H54 (cell line): ENCODE results near the gene ARPC5L.
A peak's percentile ranks its signal among the peaks of the same experiment; 100 is the strongest.
"Not testable (repeated sequence)": the region's sequence is repeated elsewhere in the genome, so short reads cannot be mapped to it uniquely, and the experiment has no call there.

Experiments used
- DNase-seq: peaks from one replicate; pipeline ENCODE4 v3.0.0; 2011; ENCODE audit warnings: low spot score, mixed read lengths; ENCODE audit not compliant: insufficient read length
- FAIRE-seq: peaks from 3 replicates; lab custom pipeline; 2011; peaks lifted over from hg19 to GRCh38; lab: Jason Lieb, UNC
- POLR2A ChIP-seq: IDR thresholded peaks from 2 replicates; pipeline ENCODE4 v1.6.1; 2011; ENCODE audit warnings: low read depth, mild to moderate bottlenecking, low read length

Gene ARPC5L

DNA sequence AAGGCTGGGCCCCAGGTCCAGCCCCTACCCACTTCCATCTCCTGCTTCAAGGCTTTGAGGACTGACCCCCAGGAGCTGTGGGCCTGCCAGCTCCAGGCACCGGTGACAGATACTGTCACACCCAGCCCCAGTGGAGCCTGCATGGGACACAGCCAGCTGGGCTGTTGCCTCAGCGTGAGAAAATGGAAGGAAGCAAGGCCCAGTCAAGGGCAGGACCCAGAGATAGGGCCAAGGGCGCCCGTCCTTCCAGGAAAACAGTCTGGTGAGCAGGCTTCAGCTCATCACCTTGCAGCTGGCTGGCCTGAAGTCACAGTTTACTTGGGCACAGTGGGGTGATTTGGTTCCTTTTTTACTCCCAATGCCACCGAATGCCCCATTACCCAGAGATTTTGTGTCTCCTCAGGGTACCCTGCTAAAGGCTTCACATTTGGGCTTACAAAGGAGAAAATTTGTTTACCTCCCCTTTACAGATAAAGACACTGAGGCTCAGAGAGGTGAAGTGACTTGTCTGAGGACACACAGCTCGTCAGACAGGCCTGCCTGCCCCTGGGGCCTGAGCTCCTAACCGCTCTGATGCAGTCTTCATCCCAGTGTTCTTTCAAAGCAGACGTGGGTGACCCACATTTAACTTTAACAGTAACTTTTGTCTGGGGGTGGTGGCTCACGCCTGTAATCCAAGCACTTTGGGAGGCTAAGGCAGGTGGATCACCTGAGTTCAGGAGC lies 30.1 kb upstream of the ARPC5L start:
- no peak for TF ChIP-seq POLR2A
- DNase-seq (no peak), FAIRE-seq (no peak)

DNA sequence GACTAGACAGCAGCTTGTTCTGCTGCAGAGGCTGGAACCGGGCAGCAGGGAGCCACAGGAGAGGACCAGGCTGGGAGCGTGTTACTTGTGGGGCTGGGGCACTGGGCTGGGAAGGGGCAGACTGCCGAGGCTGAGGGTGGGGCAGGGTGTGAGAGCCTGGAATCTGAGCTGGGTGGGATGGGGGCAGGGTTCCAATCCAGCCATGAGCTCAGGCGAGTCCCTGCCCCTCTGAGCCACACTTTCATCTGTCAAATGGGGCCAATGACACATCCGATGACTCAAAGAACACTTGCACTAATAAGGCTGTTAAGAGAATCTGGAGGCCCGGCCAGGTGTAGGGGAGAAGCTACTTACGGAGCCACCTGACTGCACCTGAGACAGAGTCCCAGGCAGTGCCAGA lies 27.3 kb upstream of the ARPC5L start:
- TF ChIP-seq POLR2A: no peak
- peak; percentile 87 for DNase-seq
- peak; percentile 33 for FAIRE-seq

DNA sequence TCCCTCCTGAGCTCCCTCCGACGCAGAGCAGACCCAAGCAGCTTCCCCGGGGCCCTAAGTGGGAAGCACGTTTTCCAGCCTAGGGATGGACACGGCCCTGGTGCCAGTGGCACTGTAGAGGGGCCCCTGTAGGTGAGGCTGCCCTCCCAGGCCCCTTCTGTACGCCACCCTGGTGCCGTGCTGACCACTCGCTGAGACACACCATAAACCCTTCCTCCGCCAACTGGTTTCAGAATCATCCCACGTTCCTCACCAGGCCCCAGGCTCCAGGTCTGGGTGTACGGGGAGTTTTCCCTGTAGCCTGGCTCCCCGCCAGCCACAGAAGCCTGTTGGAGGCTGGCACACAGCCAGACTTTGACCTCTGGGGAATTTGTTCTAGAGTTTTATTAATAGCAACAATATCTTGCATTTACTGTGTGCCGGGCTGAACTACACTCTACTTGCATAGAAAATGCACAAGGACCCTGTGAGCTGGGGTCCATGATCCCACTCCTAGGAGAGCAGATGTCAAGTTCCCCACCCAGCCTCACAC lies 26.8 kb upstream of the ARPC5L start:
- DNase-seq (peak; percentile 95), FAIRE-seq (no peak)
- TF ChIP-seq POLR2A: no peak

DNA sequence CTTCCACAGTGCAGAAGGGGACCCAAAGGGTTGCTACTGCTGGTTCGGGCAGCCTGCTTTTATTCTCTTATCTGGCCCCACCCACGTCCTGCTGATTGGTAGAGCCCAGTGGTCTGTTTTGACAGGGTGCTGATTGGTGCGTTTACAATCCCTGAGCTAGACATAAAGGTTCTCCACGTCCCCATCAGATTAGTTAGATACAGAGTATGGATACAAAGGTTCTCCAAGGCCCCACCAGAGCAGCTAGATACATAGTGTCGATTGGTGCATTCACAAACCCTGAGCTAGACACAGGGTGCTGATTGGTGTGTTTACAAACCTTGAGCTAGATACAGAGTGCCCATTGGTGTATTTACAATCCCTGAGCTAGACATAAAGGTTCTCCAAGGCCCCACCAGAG lies 23.8 kb upstream of the ARPC5L start:
- not testable (repeated sequence) for DNase-seq, FAIRE-seq

DNA sequence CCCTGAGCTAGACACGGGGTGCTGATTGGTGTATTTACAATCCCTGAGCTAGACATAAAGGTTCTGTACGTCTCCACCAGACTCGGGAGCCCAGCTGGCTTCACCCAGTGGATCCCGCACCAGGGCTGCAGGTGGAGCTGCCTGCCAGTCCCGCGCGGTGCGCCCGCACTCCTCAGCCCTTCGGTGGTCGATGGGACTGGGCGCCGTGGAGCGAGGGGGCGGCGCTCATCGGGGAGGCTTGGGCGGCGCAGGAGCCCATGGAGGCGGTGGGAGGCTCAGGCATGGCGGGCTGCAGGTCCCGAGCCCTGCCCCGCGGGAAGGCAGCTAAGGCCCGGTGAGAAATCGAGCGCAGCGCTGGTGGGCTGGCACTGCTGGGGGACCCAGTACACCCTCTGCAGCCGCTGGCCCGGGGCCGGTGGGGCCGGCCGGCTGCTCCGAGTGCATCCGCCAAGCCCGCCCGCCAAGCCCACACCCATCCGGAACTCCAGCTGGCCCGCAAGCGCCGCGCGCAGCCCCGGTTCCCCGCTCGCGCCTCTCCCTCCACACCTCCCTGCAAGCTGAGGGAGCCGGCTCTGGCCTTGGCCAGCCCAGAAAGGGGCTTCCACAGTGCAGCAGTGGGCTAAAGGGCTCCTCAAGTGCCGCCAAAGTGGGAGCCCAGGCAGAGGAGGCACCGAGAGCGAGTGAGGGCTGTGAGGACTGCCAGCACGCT lies 23.2 kb upstream of the ARPC5L start:
- not testable (repeated sequence) for DNase-seq, FAIRE-seq

DNA sequence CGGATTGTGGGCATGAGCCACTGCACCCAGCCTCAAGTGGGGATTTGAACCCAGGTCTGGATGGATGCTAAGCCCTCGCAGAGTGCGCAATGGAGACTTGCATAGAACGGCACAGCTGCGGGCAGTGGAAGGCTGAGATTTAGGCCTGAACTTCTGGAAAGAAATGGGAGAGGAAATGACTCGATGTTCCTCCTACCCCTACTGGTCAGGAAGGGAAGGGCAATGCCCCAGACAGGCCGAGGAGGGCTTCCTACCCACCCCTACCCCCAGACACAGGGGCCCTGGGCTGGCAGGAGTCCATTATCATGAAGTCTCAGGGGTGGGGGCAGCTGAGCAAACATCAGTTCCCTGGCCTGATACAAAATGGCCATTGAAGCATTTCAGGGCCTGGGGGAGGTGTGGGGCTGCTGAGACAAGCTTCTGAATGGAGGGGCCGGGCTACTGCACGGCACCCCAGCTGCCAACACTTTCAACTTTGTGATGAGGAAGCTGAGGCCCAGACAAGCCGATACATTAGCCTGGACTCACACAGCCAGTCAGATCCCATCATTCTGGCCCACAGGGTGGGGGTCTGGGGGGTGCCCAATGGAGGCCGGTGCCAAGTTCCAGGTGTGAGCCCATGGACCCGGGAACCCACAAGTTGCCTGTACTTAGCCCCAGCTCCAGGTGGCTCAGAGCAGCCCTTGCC lies 22.2 kb upstream of the ARPC5L start:
- peak; percentile 88 for DNase-seq
- TF ChIP-seq POLR2A: no peak
- FAIRE-seq: no peak

DNA sequence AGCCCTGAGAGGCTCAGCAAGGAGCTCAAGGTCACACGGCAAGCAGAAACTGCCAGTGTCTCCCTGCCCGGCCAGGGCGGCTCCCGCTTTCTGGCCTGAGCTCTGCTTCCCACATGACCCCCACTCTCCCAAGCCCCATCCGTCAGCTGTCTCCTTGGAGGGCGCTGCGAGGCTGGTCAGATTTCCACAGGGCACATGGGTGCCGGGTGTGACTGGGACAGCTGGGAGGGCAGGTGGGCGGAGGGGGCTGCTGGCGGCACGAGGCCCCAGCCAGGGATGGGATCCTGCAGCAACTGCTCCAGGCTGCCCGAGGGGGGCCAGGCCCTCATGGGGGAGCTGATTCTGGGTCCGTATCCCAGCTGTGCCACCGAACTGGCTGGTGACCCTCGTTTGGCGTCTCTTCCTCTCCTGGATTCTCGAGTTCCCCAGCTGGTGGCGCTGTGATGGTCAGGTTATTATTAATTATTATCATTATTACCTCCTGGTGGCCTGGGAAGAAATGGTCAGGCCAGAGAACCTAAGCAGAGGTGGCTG lies 21.6 kb upstream of the ARPC5L start:
- DNase-seq (no peak), FAIRE-seq (no peak)
- no peak for TF ChIP-seq POLR2A

DNA sequence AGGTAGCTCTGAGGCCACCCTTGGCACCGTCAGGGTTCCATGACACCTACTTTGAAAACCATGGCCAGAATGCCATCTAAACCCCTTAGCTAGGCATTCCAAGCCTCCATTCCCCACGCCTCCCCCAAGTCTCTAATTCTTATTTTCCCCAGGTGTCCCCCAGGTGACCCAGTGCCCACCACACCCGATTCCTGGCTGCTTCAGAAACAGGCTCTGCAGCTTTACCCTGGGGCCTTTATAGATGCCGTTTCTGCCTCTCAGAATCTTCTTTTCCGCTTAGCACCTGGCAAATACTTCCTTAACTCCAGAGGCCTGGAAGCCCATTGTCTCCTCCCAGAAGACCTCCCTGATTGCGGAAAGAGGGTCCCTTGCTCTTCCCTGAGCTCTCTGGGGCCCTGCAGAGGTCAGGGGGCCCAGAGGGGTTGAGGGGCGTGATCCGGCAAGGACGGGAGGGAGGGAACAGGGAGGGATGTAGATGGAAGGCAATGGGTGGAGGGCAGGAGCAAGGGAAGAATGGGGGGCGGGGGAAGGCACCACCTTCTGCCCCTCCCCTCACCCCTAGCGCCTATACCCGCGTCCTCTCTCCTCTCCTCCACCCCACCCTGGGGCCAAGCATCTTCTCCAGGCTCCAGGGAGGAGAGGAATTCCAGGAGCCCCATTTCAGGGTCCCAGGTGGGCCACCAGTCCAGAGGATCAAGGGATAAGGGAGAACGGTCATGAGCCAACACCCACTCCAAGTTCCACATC lies 20.7 kb upstream of the ARPC5L start:
- FAIRE-seq (no peak), DNase-seq (no peak)
- TF ChIP-seq POLR2A: no peak

DNA sequence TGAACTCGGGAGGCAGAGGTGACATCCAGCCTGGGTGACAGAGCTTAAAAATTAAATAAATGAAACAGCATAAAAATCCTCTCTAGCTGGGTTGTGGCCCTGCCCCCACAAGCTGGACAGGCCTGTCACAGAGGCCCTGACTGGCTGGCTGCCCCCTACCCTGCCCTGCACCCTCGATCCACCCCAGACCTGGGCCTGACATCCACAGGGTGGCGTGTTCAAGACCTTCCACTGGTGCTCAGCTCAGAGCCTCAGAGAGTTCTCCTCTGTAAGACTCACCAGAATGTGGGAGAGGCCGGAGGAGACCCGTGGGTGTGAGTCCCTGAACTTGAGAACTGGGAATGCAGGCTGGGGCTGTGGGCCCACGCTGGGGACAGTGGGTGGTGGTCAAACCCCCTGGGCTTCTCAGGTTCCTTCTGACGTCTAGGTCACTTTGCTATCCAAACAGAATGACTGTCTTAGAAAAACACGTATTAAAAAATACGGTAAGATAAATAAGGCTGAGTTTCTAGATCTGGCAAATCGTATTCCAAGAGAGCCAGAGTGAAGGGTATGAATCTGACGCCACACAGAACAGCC lies 18.4 kb upstream of the ARPC5L start:
- no peak for TF ChIP-seq POLR2A
- no peak for DNase-seq
- FAIRE-seq: no peak

DNA sequence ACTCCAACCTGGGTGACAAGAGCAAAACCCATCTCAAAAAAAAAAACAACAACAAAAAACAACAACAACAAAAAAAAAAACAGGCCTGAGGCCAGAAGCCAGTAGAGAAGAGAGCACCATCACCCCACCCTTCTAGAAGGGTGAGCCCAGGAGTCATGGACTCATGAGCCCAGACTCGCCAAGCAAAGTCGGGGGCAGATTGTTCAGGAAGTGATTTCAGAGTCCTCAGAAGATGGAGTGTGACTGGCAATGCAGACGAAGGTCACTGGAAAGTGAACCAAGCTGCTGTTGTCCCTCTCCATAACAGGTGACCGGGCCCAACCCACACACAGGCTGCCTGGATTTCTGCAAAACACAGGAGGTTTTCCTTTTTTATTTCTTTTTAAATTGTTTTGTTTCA lies 17.6 kb upstream of the ARPC5L start:
- no peak for TF ChIP-seq POLR2A
- no peak for DNase-seq
- no peak for FAIRE-seq

DNA sequence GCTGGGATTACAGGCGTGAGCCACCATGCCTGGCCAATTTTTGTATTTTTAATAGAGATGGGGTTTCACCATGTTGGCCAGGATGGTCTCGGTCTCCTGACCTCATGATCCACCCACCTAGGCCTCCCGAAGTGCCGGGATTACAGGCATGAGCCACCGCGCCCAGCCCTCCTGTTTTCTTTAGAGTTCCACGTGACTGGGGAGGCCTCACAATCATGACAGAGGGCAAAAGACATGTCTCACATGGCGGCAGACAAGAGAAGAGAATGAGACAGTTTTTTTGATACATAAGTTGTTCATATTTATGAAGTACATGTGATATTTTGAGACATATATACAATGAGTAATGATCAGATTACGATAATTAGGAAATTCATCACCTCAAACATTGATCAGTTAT lies 15.5 kb upstream of the ARPC5L start:
- not testable (repeated sequence) for FAIRE-seq, DNase-seq

DNA sequence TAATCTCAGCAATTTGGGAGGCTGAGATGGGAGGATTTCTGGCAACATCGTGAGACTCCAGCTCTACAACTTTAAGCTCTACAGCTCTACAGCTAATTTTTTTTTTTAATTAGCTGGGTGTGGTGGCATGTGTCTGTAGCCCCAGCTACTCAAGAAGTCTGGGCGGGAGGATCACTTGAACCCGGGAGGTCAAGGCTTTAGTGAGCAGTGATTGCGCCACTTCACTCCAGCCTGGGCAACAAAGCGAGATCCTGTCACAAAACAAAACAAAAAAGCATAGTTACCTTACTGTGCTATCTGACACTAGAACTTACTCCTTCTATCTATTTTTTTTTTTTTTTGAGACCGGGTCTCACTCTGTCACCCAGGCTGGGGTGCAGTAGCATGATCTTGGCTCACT lies 15.0 kb upstream of the ARPC5L start:
- FAIRE-seq: no peak
- DNase-seq: no peak
- no peak for TF ChIP-seq POLR2A

DNA sequence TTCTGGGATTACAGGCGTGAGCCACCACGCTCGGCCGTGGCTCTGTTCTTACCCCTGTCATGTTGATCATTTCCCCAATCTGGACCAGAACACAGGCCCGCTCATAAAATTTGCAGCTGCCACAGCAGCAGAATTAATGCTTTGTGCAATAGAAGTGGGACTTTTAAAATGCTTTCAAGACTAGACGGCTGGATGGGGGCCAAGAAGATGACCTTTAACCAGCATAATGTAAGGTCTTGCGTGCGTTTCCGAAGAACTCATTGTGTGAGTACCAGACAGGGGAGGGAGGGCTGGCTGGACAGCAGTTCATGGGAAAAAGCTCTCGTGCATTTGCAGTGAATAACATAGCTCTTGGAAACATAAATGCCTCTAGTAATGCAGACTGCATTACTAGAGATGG lies 12.1 kb upstream of the ARPC5L start:
- FAIRE-seq: no peak
- DNase-seq: no peak
- no peak for TF ChIP-seq POLR2A
